HL-60/S4 (cell line): Measurements from ENCODE around the gene CACNA1C.

Source experiments
- in situ Hi-C: fragments of 300-500 bp; cut with MboI; formaldehyde crosslinking; loops from 2 replicates; pipeline ENCODE4 v1.14.3; 2022; ENCODE audit warnings: low sequenced_read_pairs

The CACNA1C gene

DNA sequence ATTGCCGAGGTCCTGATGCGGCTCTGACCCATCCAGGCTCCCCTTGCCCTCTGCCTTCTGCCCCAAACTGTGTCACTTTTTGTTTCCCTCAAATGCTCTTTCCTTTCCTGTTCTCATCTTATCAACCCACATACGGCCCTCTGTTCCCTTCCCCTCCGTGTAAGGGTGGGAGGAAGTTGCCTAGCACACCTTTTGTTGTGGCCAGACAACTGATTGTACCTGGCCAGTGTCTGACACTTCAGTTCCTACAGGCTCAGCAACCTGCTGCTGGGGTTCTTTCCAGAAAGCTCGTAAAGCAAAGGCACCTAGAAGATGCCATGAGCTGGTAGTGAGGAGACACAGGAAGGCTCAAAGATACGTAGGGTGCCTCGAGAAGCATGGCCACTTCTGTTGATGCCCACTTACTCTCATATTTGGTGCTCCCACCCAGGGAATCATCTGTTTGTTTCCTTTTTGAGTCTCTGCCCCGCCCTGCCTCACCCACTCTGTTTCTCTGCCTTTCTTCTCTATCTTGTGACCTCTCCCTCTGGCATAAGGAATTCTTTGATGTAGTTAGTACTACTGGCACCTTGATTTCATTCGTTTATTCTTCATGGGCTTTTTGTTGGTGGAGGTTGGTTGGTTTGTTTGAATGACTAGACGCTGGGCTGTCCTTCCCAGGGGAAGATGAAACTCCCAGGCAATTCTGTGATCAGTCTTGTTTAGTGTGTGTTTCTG is 589.5 kb downstream of the CACNA1C start:
- in situ Hi-C loops: no loop called here

GRCh38 chr12:2642896-2643425 is 590.2 kb downstream of the CACNA1C start:
- in situ Hi-C loops: no loop called here

DNA sequence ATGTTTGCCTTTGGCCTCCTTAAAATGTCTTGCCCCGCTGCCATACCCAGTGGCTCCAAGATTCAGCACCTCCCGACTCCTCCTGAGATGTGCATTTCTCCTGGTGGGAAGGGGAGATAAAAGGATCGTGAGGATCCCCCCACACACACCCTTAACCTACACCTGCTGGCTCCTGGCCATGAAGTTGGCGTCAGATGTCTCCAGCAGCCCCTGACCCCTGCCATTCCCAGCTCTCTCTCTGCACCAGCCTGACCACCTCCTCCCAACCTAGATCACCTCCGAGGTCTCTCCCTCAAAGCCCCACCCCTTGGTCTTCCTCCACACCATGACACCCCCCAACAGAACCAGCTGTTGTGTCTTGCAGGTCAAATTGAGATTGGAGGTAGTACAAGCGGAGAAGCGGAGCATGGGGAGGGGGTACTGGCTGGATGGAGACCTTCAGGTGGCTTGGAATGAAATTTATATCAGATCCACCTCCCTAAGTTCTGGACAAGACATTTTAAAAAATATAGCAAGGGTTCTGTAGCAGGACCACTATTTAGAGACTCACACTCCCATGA is 590.9 kb downstream of the CACNA1C start:
- in situ Hi-C loops: no loop called here

DNA sequence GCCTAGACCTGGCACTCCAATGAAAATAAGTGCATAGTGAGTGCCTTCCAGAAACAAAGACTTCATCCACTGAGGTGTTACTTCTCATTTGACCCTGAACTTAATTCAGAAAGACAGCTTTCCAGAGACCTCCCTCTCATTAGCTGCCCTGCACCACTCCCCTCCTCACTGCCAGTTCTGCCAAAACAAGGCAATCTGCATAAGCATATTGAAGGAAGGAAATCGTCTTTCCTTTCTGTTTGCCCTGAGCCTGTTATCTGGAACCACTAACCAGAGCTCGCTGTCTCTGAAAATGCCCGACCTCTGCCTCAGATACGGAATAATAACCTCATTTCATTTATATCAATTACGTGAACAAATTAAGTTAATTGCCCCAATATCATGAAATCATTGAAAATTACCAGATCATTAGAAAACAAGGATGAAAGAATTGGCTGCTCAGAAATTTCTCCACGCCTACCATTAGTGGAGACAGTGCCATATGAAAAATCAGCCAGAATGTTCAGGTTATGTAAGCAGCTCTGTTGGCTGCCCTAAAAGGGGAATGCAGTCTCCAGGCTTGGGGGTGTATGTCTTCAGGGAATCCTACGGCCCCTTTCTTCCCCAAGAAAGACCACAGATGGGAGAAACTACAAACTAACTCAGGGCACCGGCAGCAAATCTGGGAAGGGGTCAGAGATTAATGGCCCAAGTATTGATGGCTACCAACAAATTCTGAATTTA is 592.1 kb downstream of the CACNA1C start:
- in situ Hi-C loops: no loop called here

DNA sequence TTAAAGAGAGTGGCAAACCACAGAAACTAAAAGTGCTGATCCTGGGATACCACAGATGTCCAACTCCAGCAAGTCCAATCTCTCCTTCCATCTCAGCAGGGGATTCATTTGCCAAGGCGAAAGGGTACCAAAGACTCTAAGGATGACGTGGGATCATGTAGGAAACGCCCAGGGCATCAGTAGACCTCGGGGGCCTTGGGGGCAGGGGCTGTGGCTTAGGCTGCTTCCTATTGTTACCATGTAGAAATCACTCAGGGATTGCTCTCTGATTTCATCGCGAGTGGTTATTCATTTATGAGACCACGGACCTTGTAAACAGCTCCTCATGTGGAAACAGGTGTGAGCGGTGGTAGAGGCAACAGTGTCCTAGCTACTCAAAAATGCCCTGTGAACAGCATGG is 592.7 kb downstream of the CACNA1C start:
- in situ Hi-C loops: no loop called here

DNA sequence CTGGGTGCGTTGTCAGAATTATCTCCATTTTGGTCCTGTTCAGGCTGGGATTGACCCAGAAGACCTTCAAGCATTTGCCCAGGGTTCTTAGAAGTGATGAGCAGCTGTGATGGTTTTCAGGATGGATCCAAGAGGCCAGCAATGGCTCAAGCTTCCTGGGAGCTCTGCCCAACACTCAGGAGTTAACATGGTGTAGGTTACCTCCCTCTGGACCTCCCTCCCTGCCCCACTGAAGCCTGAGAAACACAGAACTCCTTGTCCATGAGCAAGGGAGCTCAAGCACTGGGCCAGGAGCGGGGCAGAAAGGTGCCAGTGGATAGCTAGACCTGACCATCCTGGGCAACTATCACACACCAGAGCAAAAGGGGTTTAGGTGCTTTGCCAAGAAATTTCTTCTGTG is 593.6 kb downstream of the CACNA1C start:
- in situ Hi-C loops: no loop called here

DNA sequence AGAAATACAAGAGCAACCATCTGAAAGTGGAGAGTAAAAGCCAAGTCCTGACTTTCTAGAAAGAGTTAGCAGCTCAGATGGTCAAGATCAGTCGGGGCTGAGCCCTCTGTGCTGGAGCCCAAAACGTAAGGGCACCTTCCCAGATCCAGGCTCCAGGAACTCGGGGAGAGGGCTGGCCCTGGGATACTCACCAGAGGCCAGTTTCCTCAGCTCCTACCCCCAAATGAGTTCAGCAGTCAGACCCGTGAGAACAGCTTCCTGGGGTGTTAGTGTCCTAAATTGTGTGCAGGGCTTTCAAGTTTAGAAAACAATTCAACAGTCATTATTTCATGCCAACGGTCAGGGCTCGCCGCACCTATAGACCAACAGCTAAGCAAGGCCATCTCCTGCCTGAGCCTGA is 594.4 kb downstream of the CACNA1C start:
- in situ Hi-C loops: no loop called here

DNA sequence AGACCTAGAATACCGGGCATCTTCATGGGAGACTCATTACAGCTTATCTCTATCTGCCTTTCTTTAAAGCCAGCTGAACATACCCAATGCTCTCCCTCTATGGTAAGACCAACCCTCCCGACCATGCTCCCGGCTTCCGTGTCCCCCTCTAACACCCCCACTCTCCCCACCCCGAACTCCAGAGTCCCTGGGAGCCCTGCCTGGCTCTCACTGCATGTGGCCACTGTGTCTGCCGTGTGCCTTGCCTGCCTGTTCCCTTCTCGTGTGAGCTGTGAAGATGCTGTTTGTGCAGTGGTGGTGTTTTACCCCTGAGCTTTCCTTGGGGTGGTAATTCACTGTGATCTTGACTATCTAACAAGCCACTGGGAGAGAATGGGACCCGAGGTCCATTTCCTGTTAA is 595.6 kb downstream of the CACNA1C start:
- in situ Hi-C loops: no loop called here

- in situ Hi-C loops: no loop called here
These were observed 596.6 kb downstream of the CACNA1C start for GRCh38 chr12:2649201-2650030.

GRCh38 chr12:2650261-2651067 is 597.7 kb downstream of the CACNA1C start:
- in situ Hi-C loops: no loop called here

- in situ Hi-C loops: no loop called here
These were observed 598.5 kb downstream of the CACNA1C start for GRCh38 chr12:2651068-2651965.

GRCh38 chr12:2652011-2652400 is 599.2 kb downstream of the CACNA1C start:
- in situ Hi-C loops: no loop called here

DNA sequence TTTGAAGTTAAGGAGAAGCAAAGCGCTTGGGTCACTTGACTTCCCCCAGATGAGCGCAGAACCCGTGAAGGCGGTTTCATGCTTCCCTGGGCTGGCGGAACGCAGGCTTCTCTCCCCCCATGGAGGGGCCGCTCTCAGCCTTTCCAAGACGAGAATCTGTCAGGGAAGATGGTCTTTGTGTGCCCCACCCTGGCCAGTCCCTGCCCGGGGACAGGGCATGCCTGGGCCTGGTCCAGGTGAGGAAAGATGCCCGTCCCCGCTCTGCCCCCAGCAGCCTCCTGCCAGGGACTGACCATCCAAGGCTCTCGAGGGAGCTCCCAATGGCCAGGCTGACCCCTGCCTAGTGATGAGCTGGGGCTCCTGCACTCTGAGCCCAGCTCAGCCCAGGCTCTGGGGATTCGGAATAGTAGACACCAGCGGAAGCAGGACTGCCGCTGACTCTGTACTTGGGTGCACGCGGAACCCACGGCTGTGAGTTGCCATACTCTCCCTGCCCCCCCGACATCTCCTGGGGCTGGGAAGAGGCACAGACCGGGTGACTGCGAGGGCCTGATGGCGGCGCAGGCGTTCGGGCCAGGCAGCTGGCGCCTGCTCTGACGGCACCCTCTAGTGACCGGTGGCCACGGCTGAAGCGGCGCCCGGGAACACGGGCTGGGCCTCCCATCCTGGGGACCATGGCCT is 599.8 kb downstream of the CACNA1C start:
- in situ Hi-C loops: no loop called here

DNA sequence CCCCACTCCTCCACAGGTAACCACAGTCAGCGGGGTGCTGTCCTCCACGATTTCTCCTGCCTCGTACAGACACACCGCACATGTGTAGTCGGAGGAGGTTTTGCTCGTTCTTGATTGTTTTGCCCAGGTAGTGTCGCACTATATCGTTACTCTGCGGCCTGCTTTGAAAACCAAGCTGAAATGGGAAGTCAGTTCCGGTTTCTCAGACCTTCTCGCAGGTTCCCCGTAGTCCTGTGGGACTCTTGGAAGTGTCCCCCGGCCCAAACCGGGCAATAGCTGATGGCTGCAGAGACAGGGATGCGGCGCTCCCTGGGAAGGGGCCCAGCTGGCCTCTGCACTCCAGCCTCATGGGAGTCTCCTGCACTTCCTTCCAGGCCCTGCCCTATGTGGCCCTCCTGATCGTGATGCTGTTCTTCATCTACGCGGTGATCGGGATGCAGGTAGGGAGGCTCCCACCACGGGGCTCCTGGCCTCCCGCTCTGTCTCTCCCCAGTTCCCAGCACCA is 600.7 kb downstream of the CACNA1C start:
- in situ Hi-C loops: no loop called here

DNA sequence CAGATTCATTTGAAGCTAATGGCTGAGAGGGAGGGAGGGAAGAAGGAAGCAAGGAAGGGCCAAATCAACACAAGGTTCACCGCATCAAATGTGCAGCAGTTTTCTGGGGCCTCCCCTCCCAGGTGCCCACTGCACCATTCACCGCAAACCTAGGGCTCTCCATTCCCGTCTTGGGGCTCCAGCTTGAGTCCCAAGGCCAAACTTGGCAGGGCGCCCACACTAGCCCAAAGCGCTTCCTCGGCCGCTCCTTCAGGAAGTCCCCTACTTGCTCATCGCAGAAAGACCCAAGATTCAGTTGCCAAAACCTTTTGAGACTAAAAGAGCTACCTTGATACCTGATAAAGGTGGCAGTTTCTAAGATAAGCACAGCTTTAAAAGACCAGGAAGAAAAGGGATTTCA is 601.5 kb downstream of the CACNA1C start:
- in situ Hi-C loops: no loop called here

GRCh38 chr12:2654741-2655140 is 602.0 kb downstream of the CACNA1C start:
- in situ Hi-C loops: no loop called here

DNA sequence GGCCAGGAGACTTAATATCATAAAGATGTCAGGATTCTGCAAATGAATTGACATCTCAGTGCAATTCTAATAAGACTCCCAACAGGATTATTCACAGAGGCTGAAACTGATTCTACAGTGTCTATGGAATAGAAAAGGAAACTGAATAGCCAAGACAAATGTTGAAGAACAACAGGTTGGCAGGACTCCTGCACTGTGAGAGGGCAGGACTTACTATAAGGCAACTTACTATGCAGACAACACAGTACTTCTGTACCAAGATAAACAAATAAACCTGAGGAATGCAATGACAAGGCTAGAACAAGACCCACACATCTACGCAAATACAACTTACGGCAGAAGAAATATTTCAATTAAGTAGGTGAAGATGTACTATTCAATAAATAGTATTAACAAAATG is 609.7 kb downstream of the CACNA1C start:
- in situ Hi-C loops: no loop called here

- in situ Hi-C loops: no loop called here
These were observed 612.2 kb downstream of the CACNA1C start for GRCh38 chr12:2664721-2665577.
